Activated CD4-positive, CD25-positive, alpha-beta regulatory T cell (primary cell): Measurements from ENCODE around the gene TEDC2.

Experiments used
- DNase-seq, 4 experiments: peaks; one replicate each; lab custom pipeline; 2025; lab: John Stamatoyannopoulos, UW

Gene TEDC2

DNA sequence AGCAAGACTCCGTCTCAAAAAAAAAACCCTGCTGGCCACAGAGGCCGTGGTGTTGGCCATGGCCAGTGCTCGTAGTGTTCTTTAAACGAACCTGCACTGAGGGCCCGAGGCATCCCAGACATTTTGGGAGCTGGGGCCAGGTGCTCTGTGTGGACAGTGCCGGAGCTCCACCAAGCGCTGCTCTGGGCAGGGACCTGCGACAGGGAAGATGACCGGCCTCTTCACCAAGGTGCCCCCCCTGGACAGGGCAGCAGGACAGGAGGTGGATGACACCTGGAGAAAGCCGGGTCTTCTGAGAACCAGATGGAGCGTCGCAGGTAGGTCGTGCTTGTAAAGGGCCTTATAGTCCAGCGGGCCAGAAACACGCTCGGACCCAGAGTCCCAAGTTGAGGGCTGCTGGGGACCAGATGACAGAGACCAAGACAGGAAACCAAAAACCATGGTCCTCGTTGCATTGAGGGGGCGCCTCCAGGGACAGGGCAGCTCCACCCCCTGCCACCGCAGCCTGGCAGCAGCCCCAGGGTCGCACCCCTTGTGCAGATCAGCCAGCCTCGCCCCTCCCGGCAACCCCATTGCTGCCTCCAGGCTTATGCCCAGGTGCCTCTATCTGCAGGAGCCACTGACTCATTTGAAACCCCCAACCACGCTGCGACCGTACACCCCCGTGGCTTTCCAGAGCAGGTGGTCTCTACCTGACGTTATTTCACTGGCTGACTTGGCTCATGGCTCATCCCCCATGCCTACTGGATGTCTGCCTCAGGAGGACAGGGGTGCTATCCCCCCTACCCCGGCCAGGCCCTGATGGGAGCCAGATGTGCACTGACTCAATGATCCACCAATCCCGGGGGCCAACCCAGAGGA is 7.0 kb downstream of the TEDC2 start:
- DNase-seq, result no peak

DNA sequence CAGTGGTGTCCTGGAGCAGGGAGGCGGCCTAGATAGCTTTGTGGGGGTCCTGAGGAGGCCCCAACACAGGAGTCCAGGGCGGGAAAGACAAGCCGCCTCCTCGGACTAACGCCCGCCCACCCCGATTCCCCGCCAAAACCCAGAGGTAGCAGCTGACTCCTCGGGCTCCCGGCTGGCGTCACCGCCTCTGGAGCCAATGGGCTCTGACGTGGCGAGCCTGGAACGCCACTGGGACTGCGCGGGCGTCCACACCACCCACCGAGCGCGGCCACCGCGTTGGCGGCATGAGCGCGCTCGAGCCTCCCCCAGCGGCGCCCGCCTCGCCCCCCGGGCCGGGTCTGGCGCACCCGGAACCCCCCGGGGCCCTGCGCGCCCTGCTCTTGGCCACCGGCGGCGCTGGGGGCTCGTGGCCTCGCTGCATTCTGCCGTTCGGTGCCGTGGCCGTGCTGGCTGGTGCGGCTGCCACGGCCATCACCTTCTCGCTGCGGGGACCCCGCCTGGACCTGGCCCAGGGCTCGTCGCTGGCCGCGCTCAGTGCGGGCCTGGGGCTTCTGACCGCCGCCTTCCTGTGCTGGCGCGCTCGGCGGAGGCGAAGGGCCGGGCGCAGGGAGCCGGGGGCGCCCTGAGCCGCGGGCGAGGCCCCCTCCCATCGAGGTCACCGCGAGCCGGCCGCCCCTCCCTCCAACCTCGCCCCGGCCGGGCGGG is 7.8 kb downstream of the TEDC2 start:
- no peak for DNase-seq

DNA sequence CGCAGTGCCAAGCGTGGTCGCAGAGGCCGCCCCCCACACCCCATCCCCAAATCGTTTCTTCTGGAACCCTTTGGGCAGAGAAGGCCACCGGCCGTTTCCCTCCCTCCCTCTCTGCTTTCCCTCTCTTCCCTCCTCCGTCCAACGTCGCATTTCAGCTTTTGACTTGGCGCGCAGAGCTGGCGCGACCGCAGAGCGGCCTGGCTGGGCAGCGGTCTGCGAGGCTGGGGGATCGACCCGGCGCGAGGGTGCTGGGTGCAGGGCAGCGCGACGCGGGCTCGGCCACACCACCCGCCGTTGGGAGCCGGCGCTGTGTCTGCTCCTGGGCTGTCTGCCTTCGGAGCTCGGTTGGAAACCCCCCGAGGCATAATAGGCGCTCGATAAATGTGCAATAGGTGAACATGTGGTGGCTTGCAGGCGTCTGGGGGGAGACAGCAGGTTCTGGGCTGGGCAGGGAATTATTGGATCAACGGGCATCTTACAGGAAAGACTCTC is 8.4 kb downstream of the TEDC2 start:
- DNase-seq, result no peak

- DNase-seq, result no peak
These were observed 9.0 kb downstream of the TEDC2 start for GRCh38 chr16:2468725-2469398.

- no peak for DNase-seq
These were observed 9.7 kb downstream of the TEDC2 start for GRCh38 chr16:2469399-2470233.

- no peak for DNase-seq
These were observed 10.3 kb downstream of the TEDC2 start for GRCh38 chr16:2470234-2470601.

GRCh38 chr16:2470603-2471015 is 10.7 kb downstream of the TEDC2 start:
- no peak for DNase-seq

DNA sequence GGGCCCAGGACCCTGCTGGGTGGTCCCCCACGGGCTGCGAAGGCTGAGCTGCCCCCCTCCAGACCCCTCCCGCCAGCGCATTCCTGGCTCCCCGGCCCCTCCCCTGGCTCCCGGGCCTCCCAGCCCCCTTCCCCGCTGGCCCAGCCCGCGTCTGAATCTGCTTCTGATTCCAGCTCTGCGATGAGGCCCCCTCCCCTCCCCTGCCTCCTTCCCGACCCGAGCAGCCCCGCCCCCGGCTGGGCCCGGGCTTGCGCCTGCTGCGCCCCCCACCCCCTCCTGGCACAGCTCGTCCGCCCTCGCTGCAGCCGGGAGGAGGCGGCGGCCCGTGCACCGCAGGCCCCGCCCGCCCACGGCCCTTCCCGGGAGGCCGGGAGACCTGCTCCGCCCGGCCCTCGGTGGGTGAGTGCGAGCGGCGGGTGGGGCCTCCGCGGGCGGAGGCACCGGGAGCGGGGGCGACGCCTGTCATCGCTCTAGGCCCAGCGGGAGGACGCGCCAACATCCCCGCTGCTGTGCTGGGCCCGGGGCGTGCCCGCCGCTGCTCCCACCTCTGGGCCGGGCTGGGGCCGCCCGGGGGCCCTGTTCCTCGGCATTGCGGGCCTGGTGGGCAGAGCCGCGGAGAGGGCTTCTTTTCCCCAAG is 11.2 kb downstream of the TEDC2 start, which contains the start of gene NTN3:
TSS of gene NTN3 (plus strand) at position 282 of the 637 bp plus-strand sequence. CDS start 405 bp downstream, outside the sequence.
- DNase-seq, result no peak

GRCh38 chr16:2471653-2472487 is 12.0 kb downstream of the TEDC2 start:
- no peak for DNase-seq

GRCh38 chr16:2472488-2472864 is 12.6 kb downstream of the TEDC2 start:
- no peak for DNase-seq

DNA sequence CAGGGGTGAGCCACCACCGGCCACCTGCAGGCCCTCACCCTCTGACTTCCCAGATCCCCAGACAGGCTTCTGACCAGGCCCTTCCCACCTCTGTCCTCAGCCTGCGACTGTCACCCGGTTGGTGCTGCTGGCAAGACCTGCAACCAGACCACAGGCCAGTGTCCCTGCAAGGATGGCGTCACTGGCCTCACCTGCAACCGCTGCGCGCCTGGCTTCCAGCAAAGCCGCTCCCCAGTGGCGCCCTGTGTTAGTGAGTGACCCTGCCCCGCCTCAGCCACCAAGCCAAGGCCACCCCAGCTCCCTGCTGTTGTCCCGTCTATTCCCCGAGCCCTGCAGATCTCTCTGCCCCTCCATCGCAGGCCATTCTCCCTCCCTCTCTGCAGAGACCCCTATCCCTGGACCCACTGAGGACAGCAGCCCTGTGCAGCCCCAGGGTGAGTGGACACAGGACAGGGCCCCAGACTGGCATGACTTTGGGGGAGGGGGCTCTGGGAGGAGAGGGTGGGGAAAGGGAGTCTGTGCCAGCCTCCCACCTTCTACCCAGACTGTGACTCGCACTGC is 13.1 kb downstream of the TEDC2 start:
- DNase-seq, result no peak

- DNase-seq, result no peak
These were observed 13.6 kb downstream of the TEDC2 start for GRCh38 chr16:2473446-2473926.

- peak in 2 of 4 experiments; percentile 37 to 39 for DNase-seq
These were observed 14.3 kb downstream of the TEDC2 start for GRCh38 chr16:2473999-2474876.

- peak; percentile 54 to 77 (median 58) for DNase-seq
These were observed 15.0 kb downstream of the TEDC2 start, which contains the start of gene TBC1D24 for GRCh38 chr16:2474877-2475412. Gene TBC1D24 (plus strand): TSS chr16:2475127. CDS start chr16:2496149, 21,022 bp downstream.

- no peak for DNase-seq
These were observed 15.8 kb downstream of the TEDC2 start for GRCh38 chr16:2475413-2476344.

- no peak for DNase-seq
These were observed 16.4 kb downstream of the TEDC2 start for GRCh38 chr16:2476345-2476720.

DNA sequence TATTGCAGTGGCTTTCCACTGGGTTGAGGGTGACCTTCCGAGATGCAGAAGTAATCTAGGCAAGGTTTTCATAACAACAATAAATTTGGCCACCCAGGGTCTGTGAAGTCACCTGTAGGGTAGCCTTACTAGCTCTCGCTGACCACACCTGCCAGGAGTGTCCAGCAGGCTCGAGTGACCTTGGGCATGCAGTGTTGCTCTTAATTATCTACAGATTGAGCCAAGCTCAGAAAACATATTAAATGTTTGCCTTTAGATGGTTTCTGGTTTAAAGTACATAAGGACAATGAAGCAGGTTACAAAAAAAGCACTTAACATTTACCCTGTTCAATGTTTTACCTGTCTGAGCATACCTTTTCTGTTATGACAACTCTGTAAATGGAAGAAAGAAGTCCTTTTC is 16.8 kb downstream of the TEDC2 start:
- no peak for DNase-seq
